ENCODE data around the gene SLC22A16.

SLC22A16 gene

DNA sequence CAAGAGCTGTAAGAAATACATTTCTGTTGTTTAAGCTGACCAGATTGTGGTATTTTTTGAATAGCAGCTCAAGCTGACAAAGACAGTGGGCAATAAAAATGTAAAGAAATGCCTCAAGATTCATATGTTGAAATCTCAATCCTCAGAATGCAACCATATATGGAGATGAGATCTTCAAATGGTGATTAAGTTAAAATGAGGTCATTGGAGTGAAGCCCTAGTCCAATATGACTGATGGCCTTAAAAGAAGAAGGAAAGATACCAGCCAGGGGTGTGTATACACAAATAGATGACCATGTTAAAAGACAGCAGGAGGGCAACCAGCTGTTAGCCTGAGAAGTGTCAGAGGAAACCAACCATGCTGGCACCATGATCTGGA lies 54.0 kb downstream of the SLC22A16 start:
- TF ChIP-seq, protein P1, sequence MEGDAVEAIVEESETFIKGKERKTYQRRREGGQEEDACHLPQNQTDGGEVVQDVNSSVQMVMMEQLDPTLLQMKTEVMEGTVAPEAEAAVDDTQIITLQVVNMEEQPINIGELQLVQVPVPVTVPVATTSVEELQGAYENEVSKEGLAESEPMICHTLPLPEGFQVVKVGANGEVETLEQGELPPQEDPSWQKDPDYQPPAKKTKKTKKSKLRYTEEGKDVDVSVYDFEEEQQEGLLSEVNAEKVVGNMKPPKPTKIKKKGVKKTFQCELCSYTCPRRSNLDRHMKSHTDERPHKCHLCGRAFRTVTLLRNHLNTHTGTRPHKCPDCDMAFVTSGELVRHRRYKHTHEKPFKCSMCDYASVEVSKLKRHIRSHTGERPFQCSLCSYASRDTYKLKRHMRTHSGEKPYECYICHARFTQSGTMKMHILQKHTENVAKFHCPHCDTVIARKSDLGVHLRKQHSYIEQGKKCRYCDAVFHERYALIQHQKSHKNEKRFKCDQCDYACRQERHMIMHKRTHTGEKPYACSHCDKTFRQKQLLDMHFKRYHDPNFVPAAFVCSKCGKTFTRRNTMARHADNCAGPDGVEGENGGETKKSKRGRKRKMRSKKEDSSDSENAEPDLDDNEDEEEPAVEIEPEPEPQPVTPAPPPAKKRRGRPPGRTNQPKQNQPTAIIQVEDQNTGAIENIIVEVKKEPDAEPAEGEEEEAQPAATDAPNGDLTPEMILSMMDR (IDR thresholded peaks at IDR 0.05), result no peak

DNA sequence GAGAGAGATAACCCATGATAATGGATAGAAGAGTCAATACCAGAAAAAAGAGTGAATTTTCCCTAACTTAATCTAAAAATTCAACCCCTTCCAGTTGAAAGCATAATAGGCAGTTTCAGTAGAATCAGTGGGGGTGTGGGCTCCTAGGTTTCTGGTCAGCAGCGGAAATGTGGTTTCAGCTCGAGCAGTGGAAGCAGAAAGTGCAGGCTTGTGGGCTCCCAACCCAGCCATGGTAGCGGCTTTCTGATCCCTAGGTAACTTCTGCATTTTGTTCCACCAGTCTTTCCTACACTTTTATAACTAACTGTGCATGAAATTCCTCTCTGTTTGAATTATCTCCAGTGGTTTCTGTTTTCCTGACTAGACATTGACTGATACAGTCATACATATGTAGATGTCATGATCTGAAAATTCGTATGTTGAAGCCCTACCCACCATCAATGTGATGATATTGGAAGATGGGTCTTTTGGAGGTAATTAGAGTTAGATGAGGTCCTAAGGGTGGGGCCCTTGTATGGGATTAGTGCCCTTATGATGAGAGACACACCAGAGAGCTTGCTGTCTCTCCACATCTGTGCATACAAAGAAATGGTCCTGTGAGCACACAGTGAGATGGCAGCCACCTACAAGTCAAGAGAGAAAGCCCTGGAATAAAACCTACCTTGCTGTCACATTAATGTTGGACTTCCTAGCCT lies 54.5 kb downstream of the SLC22A16 start:
- TF ChIP-seq, protein P1 (IDR thresholded peaks at IDR 0.05), result no peak

DNA sequence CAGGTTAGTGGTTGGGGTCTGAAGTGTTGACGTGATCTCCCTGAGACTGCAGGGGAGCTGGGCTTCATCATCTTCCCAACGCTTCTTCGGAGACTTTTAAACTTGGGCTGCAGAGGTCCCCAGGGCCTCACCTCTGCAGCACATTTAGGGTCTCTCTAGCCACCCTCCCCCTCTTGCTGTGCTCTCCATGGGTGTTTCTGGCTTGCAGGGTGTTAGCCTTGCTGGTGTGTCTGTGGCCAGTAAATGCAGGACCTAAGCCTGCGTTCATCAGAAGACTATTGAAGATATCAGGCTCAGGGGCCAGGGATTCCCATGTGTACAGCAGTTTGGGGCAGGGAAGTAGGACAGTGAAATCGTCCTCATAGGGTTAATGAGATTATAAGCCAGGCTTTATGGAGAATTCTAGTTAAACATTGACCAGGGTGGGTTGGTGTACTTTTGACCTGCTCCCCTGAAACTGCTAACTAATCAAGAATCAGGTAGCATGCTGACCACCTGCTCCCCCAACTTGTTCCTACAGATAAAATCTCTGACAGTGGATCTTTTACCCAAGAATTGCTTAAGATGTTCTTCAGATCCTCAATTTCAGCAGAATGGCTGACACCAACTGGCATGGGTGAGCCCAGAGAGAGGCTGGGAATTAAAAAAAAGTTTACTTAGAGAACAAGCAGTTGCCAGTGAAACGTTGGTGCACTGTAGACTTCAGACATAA lies 57.2 kb downstream of the SLC22A16 start:
- TF ChIP-seq, protein P1 (IDR thresholded peaks at IDR 0.05), result no peak

GRCh38 chr6:110418594-110418993 lies 57.8 kb downstream of the SLC22A16 start:
- TF ChIP-seq, protein P1 (IDR thresholded peaks at IDR 0.05), result no peak

DNA sequence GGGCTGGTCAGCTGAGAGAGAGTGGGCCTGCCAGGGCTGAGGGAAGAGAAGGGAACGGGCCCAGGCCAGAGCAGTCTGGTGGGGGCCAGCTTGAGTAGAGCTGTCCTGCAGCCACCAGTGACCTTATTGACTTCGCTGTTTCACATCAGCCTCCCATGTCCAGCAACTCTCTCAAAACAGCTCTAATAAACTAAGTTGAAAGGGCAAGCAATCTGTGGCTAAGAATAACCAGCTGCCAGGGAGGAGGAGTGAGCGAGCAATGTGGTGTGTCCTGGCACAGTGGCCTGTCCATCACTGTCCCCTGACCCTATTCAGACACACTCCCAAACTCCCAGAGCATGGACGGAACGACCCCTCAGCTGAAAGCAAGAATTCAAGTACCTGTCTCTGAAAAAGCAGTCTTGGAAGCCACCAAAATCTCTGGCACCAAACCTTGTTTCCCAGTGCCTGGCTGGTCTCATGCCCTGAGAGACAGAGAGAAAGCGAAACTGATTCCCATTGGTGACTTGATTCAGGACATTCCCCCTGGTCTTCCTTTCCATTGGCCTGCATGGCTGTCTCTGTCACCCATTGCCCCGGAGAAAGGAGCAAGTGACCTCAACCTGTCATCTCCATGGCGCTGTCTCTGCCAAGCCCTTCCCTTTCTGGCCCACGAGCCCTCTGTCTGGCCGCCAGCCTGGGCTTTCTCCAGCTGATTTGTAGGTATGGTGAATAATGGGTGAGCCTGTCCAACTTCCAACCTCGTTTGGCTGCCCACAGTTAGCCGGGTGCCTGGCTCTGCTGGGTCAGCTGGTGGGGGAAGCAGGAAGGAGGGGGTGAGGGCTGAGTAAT lies 61.1 kb downstream of the SLC22A16 start, which contains the start of gene DDO:
DDO (minus strand) TSS at position 490 of the 831 bp plus-strand sequence. CDS start 2,113 bp downstream, outside the sequence.
- TF ChIP-seq, protein P1 (IDR thresholded peaks at IDR 0.05), result no peak

DNA sequence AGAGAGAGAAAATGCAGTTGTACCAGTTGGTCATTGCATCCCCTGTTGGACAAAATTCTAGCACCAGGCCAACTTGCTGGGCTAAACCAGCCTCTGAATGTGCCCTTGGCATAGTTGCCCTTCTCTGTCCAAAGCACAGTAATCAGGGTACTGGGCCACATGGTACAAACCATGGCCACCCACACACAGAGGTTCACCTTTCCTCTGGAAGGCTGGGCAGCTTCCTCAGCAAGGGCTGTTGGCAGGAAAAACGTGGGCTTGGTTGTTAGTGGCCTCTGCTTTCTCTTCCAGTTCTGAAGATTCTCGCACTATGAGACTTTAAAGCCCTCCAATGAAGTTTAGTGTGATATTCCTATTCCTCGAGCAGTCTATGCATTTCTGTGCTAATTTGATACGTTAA lies 61.7 kb downstream of the SLC22A16 start:
- TF ChIP-seq, protein P1 (IDR thresholded peaks at IDR 0.05), result no peak

DNA sequence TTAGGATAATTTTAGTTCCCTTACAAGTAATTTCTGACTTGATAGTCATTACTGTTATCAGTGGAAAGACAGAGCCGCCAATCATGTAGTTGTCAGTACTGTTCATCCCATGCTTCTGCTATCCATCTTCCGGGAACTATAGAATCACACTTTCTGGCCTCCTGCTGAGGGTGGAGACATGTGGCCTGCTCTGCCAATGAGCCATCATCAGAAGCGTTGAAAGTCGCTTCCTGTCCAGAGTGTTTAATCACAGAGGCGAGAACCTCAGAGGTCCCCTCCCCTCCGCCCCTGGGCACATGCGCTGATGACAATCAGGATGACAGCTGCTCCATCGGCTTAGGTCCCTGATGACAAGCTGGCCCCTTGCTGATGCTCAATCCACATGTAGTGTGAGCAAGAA lies 64.1 kb downstream of the SLC22A16 start:
- TF ChIP-seq, protein P1 (IDR thresholded peaks at IDR 0.05), result no peak

Data from LNCAP (cell line).